ENCODE results near the gene TARBP2. TPM values are rescaled to one million over a fixed set of nuclear protein-coding genes. Genes with fewer than 3 reads are reported as not detected.
A peak's percentile ranks its signal among the peaks of the same experiment; 100 is the strongest.

The TARBP2 gene
- total RNA-seq (2014; rRNA removed) = 82.0 and 98.9 TPM in 2 replicates
- Bru-seq, nascent RNA = percentile 75 among the genes with signal in this experiment
- percentile 88 among the genes with signal in this experiment for BruChase-seq, experiment 1, labeled RNA remaining after a 6-hour chase
- percentile 82 among the genes with signal in this experiment for BruChase-seq, experiment 2, labeled RNA remaining after a 2-hour chase
- long read RNA-seq, transcript TARBP2-201 (9 exons, 1,867 nt) = major isoform, 12 of 76 reads
- long read RNA-seq, partial matches to known transcripts = 21 of 76 reads
- long read RNA-seq, other reads (novel, unspliced or antisense) = 39 of 76 reads

GRCh38 chr12:53500776-53501614, at the start of gene TARBP2:
TARBP2 (plus strand) TSS chr12:53501283; CDS start chr12:53501409, 126 bp downstream.
- Histone ChIP-seq H2AFZ (ENCODE audit: low read length) (peak within 1 kb of the TSS; percentile 89), H3K4me1 (ENCODE audit: insufficient read depth, low read length) (peaks cover 33% of the 10 kb centered on the region), H3K4me3 (ENCODE audit: low read length) (peak within 1 kb of the TSS; percentile 75), H3K9me2 (replicated peaks; ENCODE audit: low read length) (no peaks in the 10 kb centered on the region), H4K20me1 (ENCODE audit: low read length) (no peaks in the 10 kb centered on the region), H3K27me3 (ENCODE audit: low read length) (no peaks in the 10 kb centered on the region), H3K27ac (ENCODE audit: low read length) (peak within 1 kb of the TSS; percentile 85), H3F3A (ENCODE audit: low read length, unreplicated experiment) (no peaks in the 10 kb centered on the region), H3K9ac (ENCODE audit: low read length) (peak within 1 kb of the TSS; percentile 96), H3K9me3 (ENCODE audit: low read length) (no peaks in the 10 kb centered on the region), H3K79me2 (ENCODE audit: low read length) (peaks cover 27% of the 10 kb centered on the region), H3K36me3 (ENCODE audit: low read depth, low read length) (peaks cover 15% of the 10 kb centered on the region; the same call in 1 of the 2 replicates), H3K4me2 (ENCODE audit: low read length) (peak within 1 kb of the TSS; percentile 87)
- ChIA-PET CTCF (interaction anchor here (0.6 to 1.0 kb wide), 6 partner anchors 12 to 269 kb away, joined by 3 to 5 read pairs (median 3); partner anchors contain the start of genes AAAS and ATP5MC2), POLR2A (ENCODE audit: unreplicated experiment) (interaction anchor here (0.5 to 1.2 kb wide), 7 partner anchors 23 to 824 kb away, joined by 3 to 14 read pairs (median 5); partner anchors contain the start of gene COPZ1)
- no TSS peak for BruUV-seq (replicated peaks)
- intact Hi-C loops (cut with micrococcal nuclease) = no loop called here
- ATAC-seq (peak; percentile 77), DNase-seq (peak; percentile 98)
- TF ChIP-seq EZH2phosphoT487 (IDR thresholded peaks at IDR 0.05; ENCODE audit: borderline replicate concordance, low read length) = no peak
- no peak for TF ChIP-seq CTCF (conservative IDR thresholded peaks at IDR 0.05; ENCODE audit: low read depth, low read length)
- TF ChIP-seq EZH2 (IDR thresholded peaks at IDR 0.05; ENCODE audit: low read length, unreplicated experiment) = no peak

GRCh38 chr12:53451661-53452158, 49.4 kb upstream of the TARBP2 start, which contains the start of gene PCBP2:
PCBP2 (plus strand) TSS chr12:53452102; CDS start chr12:53454801, 2,699 bp downstream.
- peaks cover 46% of the 10 kb centered on the region for H3K79me2 ChIP-seq (ENCODE audit: low read length)
- BruUV-seq (replicated peaks) = no TSS peak
- TF ChIP-seq EZH2 (IDR thresholded peaks at IDR 0.05; ENCODE audit: low read length, unreplicated experiment) = no peak
- peak; percentile 84 for TF ChIP-seq CTCF (conservative IDR thresholded peaks at IDR 0.05; ENCODE audit: low read depth, low read length)
- TF ChIP-seq EZH2phosphoT487 (IDR thresholded peaks at IDR 0.05; ENCODE audit: borderline replicate concordance, low read length) = no peak
- peaks cover 41% of the 10 kb centered on the region for H4K20me1 ChIP-seq (ENCODE audit: low read length)
- ChIA-PET CTCF (no interaction called here), POLR2A (ENCODE audit: unreplicated experiment) (no interaction called here)
- intact Hi-C loops (cut with micrococcal nuclease) = loop anchor here (1.0 to 2.0 kb wide), 3 partner anchors 10 to 31 kb away; partner anchors contain the start of gene PRR13
- peak within 1 kb of the TSS; percentile 95 for H3K4me3 ChIP-seq (ENCODE audit: low read length)
- peak within 1 kb of the TSS; percentile 79 for H3K27ac ChIP-seq (ENCODE audit: low read length)
- DNase-seq (peak; percentile 99), ATAC-seq (peak; percentile 98)
- peaks cover 40% of the 10 kb centered on the region for H3K36me3 ChIP-seq (ENCODE audit: low read depth, low read length)
- H3K9me2 ChIP-seq (replicated peaks; ENCODE audit: low read length) = no peaks in the 10 kb centered on the region
- peak within 1 kb of the TSS; percentile 99 for H3K9ac ChIP-seq (ENCODE audit: low read length)
- H3F3A ChIP-seq (ENCODE audit: low read length, unreplicated experiment) = no peaks in the 10 kb centered on the region
- no peaks in the 10 kb centered on the region for H3K9me3 ChIP-seq (ENCODE audit: low read length)
- H3K4me1 ChIP-seq (ENCODE audit: insufficient read depth, low read length) = peaks cover 12% of the 10 kb centered on the region
- peak within 1 kb of the TSS; percentile 94 for H3K4me2 ChIP-seq (ENCODE audit: low read length)
- no peaks in the 10 kb centered on the region for H3K27me3 ChIP-seq (ENCODE audit: low read length)
- H2AFZ ChIP-seq (ENCODE audit: low read length) = peak within 1 kb of the TSS; percentile 54; the same call in 1 of the 2 replicates

All from PC-3 (cell line).